ENCODE results near the gene ZBTB16.

Gene ZBTB16

GRCh38 chr11:114085965-114086793, 26.7 kb downstream of the ZBTB16 start:
- no peak for DNase-seq

GRCh38 chr11:114087025-114087424, 27.5 kb downstream of the ZBTB16 start:
- DNase-seq, result no peak

- DNase-seq, result no peak
Observed at GRCh38 chr11:114088216-114088615, 28.7 kb downstream of the ZBTB16 start.

- no peak for DNase-seq
Observed at GRCh38 chr11:114088836-114089235, 29.3 kb downstream of the ZBTB16 start.

GRCh38 chr11:114089748-114090147, 30.2 kb downstream of the ZBTB16 start:
- DNase-seq, result no peak

- DNase-seq, result no peak
Observed at GRCh38 chr11:114090225-114090910, 30.9 kb downstream of the ZBTB16 start.

GRCh38 chr11:114090976-114091375, 31.5 kb downstream of the ZBTB16 start:
- no peak for DNase-seq

- no peak for DNase-seq
Observed at GRCh38 chr11:114091516-114092397, 32.2 kb downstream of the ZBTB16 start.

GRCh38 chr11:114092478-114092877, 33.0 kb downstream of the ZBTB16 start:
- no peak for DNase-seq

- no peak for DNase-seq
Observed at GRCh38 chr11:114092953-114093352, 33.4 kb downstream of the ZBTB16 start.

- no peak for DNase-seq
Observed at GRCh38 chr11:114094516-114094915, 35.0 kb downstream of the ZBTB16 start.

GRCh38 chr11:114095899-114096298, 36.4 kb downstream of the ZBTB16 start:
- no peak for DNase-seq

GRCh38 chr11:114097832-114098231, 38.3 kb downstream of the ZBTB16 start:
- no peak for DNase-seq

- no peak for DNase-seq
Observed at GRCh38 chr11:114098927-114099326, 39.4 kb downstream of the ZBTB16 start.

GRCh38 chr11:114099392-114100178, 40.1 kb downstream of the ZBTB16 start:
- DNase-seq, result no peak

- DNase-seq, result no peak
Observed at GRCh38 chr11:114102993-114103896, 43.7 kb downstream of the ZBTB16 start.

- no peak for DNase-seq
Observed at GRCh38 chr11:114105611-114106010, 46.1 kb downstream of the ZBTB16 start.

GRCh38 chr11:114106047-114106446, 46.5 kb downstream of the ZBTB16 start:
- no peak for DNase-seq

- no peak for DNase-seq
Observed at GRCh38 chr11:114106986-114107385, 47.5 kb downstream of the ZBTB16 start.

- DNase-seq, result no peak
Observed at GRCh38 chr11:114108501-114109205, 49.1 kb downstream of the ZBTB16 start.
